Uterus (tissue), 4 donors: Measurements from ENCODE around the gene GLCE. TPM values are rescaled to one million over a fixed set of nuclear protein-coding genes. Genes with fewer than 3 reads are reported as not detected.

Experiments used
- DNase-seq, 2 donors: peaks; one replicate each; pipeline ENCODE4 v3.0.0-alpha.2; 2019 to 2020
- H3K27ac ChIP-seq, 2 donors: fragments of 200-600 bp; sonication (generic); 1 replicate in 1 of 2; 2 replicates in 1 of 2; pipeline ENCODE4 v1.5.1; 2016 to 2018
- H3K27me3 ChIP-seq, 2 donors: fragments of 200-600 bp; sonication (generic); one replicate each; pipeline ENCODE4 v1.5.1; 2018 to 2019; ENCODE audit warnings: control low read depth in 1 of 2
- H3K36me3 ChIP-seq, 2 donors: fragments of 200-600 bp; sonication (generic); one replicate each; pipeline ENCODE4 v1.5.1; 2019; ENCODE audit warnings: control low read depth in 1 of 2
- H3K4me1 ChIP-seq, 2 donors: fragments of 200-600 bp; sonication (generic); one replicate each; pipeline ENCODE4 v1.5.1; 2018 to 2019; ENCODE audit warnings: control low read depth in 1 of 2
- H3K4me3 ChIP-seq, 2 donors: fragments of 200-600 bp; sonication (generic); 1 replicate in 1 of 2; 2 replicates in 1 of 2; pipeline ENCODE4 v1.5.1; 2018 to 2019; ENCODE audit warnings: mild to moderate bottlenecking in 1 of 2
- H3K9me3 ChIP-seq, 2 donors: fragments of 200-600 bp; sonication (generic); one replicate each; pipeline ENCODE4 v1.5.1; 2019; ENCODE audit warnings: control low read depth in 1 of 2
- CTCF ChIP-seq, 4 experiments: fragments of 200-600 bp in 2 of 4; fragments of 450-650 bp in 2 of 4; sonication (generic) in 2 of 4; IDR thresholded peaks; one replicate each; pipeline ENCODE4 v1.5.1; 2016 to 2019; ENCODE audit warnings: antibody characterized with exemption in 4 of 4, mild to moderate bottlenecking in 2 of 4, moderate library complexity in 1 of 4
- POLR2A ChIP-seq, 2 donors: fragments of 450-650 bp; IDR thresholded peaks; one replicate each; pipeline ENCODE4 v1.6.1; 2016; ENCODE audit warnings: antibody characterized with exemption in 2 of 2, mild to moderate bottlenecking in 1 of 2, moderate library complexity in 1 of 2
- intact Hi-C: fragments of 100-400 bp; cut with DNase I; formaldehyde crosslinking; loops from one replicate; pipeline ENCODE4 v1.15.1; 2023; ENCODE audit warnings: low total_unique reads
- total RNA-seq, 4 donors: library from RNA; depleted of rRNA in 3 of 4; stranded (reverse); fragments of >200 nt in 3 of 4; gene quantifications; one replicate each; pipeline versions ENCODE4 v1.1.0 to v1.2.4, GENCODE V29; 2014 to 2023
- donor health status: DM: yes; HTN: yes; CAD: no.

The GLCE gene
- total RNA-seq, 4 donors from 2014 or later: 3.1 to 46.0 (median 14.7) TPM

- Histone ChIP-seq H3K9me3 (no peaks in the 10 kb centered on the region), H3K27me3 (no peaks in the 10 kb centered on the region), H3K4me3 (no peak overlapping the region), H3K27ac (no peak overlapping the region), H3K36me3 (no peaks in the 10 kb centered on the region), H3K4me1 (no peaks in the 10 kb centered on the region)
- intact Hi-C loops: no loop called here
- TF ChIP-seq CTCF (IDR thresholded peaks at IDR 0.05) (no peak), POLR2A (IDR thresholded peaks at IDR 0.05) (no peak)
- DNase-seq: no peak
These were observed 144.9 kb downstream of the GLCE start for GRCh38 chr15:69305204-69305931.

- no peaks in the 10 kb centered on the region for H3K9me3 ChIP-seq
- TF ChIP-seq CTCF (IDR thresholded peaks at IDR 0.05) (no peak), POLR2A (IDR thresholded peaks at IDR 0.05) (no peak)
- H3K27ac ChIP-seq: no peak overlapping the region
- H3K36me3 ChIP-seq: no peaks in the 10 kb centered on the region
- DNase-seq: no peak
- intact Hi-C loops: no loop called here
- no peaks in the 10 kb centered on the region for H3K27me3 ChIP-seq
- H3K4me3 ChIP-seq: no peak overlapping the region
- no peaks in the 10 kb centered on the region for H3K4me1 ChIP-seq
These were observed 145.6 kb downstream of the GLCE start for GRCh38 chr15:69305933-69306568.

- intact Hi-C loops: no loop called here
- Histone ChIP-seq H3K27ac (no peak overlapping the region), H3K36me3 (no peaks in the 10 kb centered on the region), H3K4me3 (no peak overlapping the region), H3K27me3 (no peaks in the 10 kb centered on the region), H3K4me1 (no peaks in the 10 kb centered on the region), H3K9me3 (no peaks in the 10 kb centered on the region)
- no peak for DNase-seq
- no peak for TF ChIP-seq CTCF (IDR thresholded peaks at IDR 0.05)
- no peak for TF ChIP-seq POLR2A (IDR thresholded peaks at IDR 0.05)
These were observed 147.5 kb downstream of the GLCE start for GRCh38 chr15:69307939-69308338.

- H3K4me1 ChIP-seq: no peaks in the 10 kb centered on the region
- no peaks in the 10 kb centered on the region for H3K27me3 ChIP-seq
- H3K27ac ChIP-seq: no peak overlapping the region
- TF ChIP-seq CTCF (IDR thresholded peaks at IDR 0.05) (no peak), POLR2A (IDR thresholded peaks at IDR 0.05) (no peak)
- H3K9me3 ChIP-seq: no peaks in the 10 kb centered on the region
- H3K36me3 ChIP-seq: no peaks in the 10 kb centered on the region
- DNase-seq: no peak
- H3K4me3 ChIP-seq: no peak overlapping the region
- intact Hi-C loops: no loop called here
These were observed 148.5 kb downstream of the GLCE start for GRCh38 chr15:69308949-69309348.

GRCh38 chr15:69311319-69311721 lies 150.9 kb downstream of the GLCE start:
- H3K27ac ChIP-seq: no peak overlapping the region

More at GRCh38 chr15:69311319-69311721, 150.9 kb downstream of the GLCE start:
- no peak overlapping the region for H3K4me3 ChIP-seq
- H3K9me3 ChIP-seq: no peaks in the 10 kb centered on the region
- intact Hi-C loops: no loop called here
- no peaks in the 10 kb centered on the region for H3K36me3 ChIP-seq
- H3K4me1 ChIP-seq: no peaks in the 10 kb centered on the region
- DNase-seq: no peak
- H3K27me3 ChIP-seq: no peaks in the 10 kb centered on the region
- TF ChIP-seq CTCF (IDR thresholded peaks at IDR 0.05) (no peak), POLR2A (IDR thresholded peaks at IDR 0.05) (no peak)
